K562 (cell line): Measurements from ENCODE around the gene FLOT2. TPM values are rescaled to one million over a fixed set of nuclear protein-coding genes. Genes with fewer than 3 reads are reported as not detected.
"Not testable (repeated sequence)": the region's sequence is repeated elsewhere in the genome, so short reads cannot be mapped to it uniquely, and the experiment has no call there.

ENCODE experiments used
- ATAC-seq: fragments of 200-7000 bp; cut with Tn5 transposase; 3 replicates; pipeline ENCODE4 v1.9.1; 2020; ENCODE audit warnings: moderate library complexity
- BruUV-seq: library from RNA; stranded (reverse); fragments of 400-500 nt; replicated peaks from 2 replicates; lab custom pipeline; 2021; lab: Mats Ljungman, UMichigan
- CTCF ChIA-PET: fragments of 300-600 bp; formaldehyde crosslinking; extraction: SDS; loops from one replicate; lab custom pipeline; 2021; ENCODE audit warnings: low intra/inter-chr PET ratio; lab: Yijun Ruan, JAX
- POLR2A ChIA-PET: fragments of 300-600, 350-650 bp; sonication (Branson Sonifier 250); formaldehyde crosslinking; extraction: SDS; loops from one replicate; lab custom pipeline; 2021; ENCODE audit warnings: antibody characterized with exemption, inconsistent platforms; lab: Yijun Ruan, JAX
- DNase-seq, 4 experiments: peaks; one replicate each; pipeline versions ENCODE4 v3.0.0 to v3.0.0-alpha.2; 2011 to 2018; ENCODE audit warnings: low spot score in 3 of 4, mixed read lengths in 3 of 4; ENCODE audit errors: extremely low read depth in 1 of 4
- FAIRE-seq: peaks from 2 replicates; lab custom pipeline; 2011; peaks lifted over from hg19 to GRCh38; lab: Jason Lieb, UNC
- H2AFZ ChIP-seq: 2 replicates; pipeline ENCODE4 v1.6.0; 2011; ENCODE audit warnings: low read depth, low read length, control low read depth, inconsistent platforms
- H3K27ac ChIP-seq: fragments of 200-600 bp; 3 replicates; pipeline ENCODE4 v1.8.0; 2011; ENCODE audit warnings: low read depth, mild to moderate bottlenecking, control low read depth, inconsistent platforms, low read length, moderate library complexity, mixed read lengths; ENCODE audit errors: extremely low read depth
- H3K27me3 ChIP-seq, 2 experiments: fragments of 300-600 bp in 1 of 2; 2 replicates in 1 of 2; 3 replicates in 1 of 2; pipeline versions ENCODE4 v1.6.0 to v1.8.0; 2011; ENCODE audit warnings: inconsistent platforms in 2 of 2, low read length in 2 of 2, mild to moderate bottlenecking in 1 of 2, mixed read lengths in 1 of 2, moderate library complexity in 1 of 2; ENCODE audit not compliant: control insufficient read depth in 2 of 2, insufficient read depth in 2 of 2
- H3K36me3 ChIP-seq: fragments of 300-600 bp; 3 replicates; pipeline ENCODE4 v1.8.0; 2011; ENCODE audit warnings: mild to moderate bottlenecking, low read length, inconsistent platforms; ENCODE audit not compliant: control insufficient read depth, insufficient read depth
- H3K4me1 ChIP-seq, 2 experiments: fragments of 200-600 bp in 1 of 2; replicated peaks in 1 of 2; 2 replicates in 1 of 2; 3 replicates in 1 of 2; pipeline versions ENCODE4 v1.5.1 to v1.8.0; 2011; ENCODE audit warnings: inconsistent platforms in 2 of 2, low read length in 2 of 2, mild to moderate bottlenecking in 1 of 2, mixed read lengths in 1 of 2, moderate library complexity in 1 of 2; ENCODE audit not compliant: control insufficient read depth in 2 of 2, insufficient read depth in 2 of 2
- H3K4me2 ChIP-seq: 2 replicates; pipeline ENCODE4 v1.6.1; 2011; ENCODE audit warnings: low read length, control low read depth, inconsistent platforms, mixed read lengths; ENCODE audit not compliant: insufficient read depth
- H3K4me3 ChIP-seq: fragments of 200-600 bp; sonication (generic), shearing (Covaris generic); 2 replicates; pipeline ENCODE4 v1.5.1; 2016; ENCODE audit warnings: control low read depth, inconsistent platforms
- H3K79me2 ChIP-seq: fragments of 200-600 bp; 3 replicates; pipeline ENCODE4 v1.8.0; 2011; ENCODE audit warnings: low read length, inconsistent platforms; ENCODE audit not compliant: control insufficient read depth, insufficient read depth
- H3K9ac ChIP-seq, 2 experiments: 2 replicates each; pipeline versions ENCODE4 v1.6.0 to v1.6.1; 2011; ENCODE audit warnings: low read depth in 2 of 2, low read length in 2 of 2, control low read depth in 1 of 2, inconsistent platforms in 1 of 2, mild to moderate bottlenecking in 1 of 2, mixed read lengths in 1 of 2; ENCODE audit not compliant: insufficient read depth in 1 of 2
- H3K9me1 ChIP-seq: one replicate; pipeline ENCODE4 v1.6.0; 2011; ENCODE audit warnings: inconsistent platforms, mild to moderate bottlenecking, low read length, moderate library complexity; ENCODE audit not compliant: control insufficient read depth, insufficient read depth
- H3K9me3 ChIP-seq: replicated peaks from 2 replicates; pipeline ENCODE4 v1.5.1; 2011; ENCODE audit warnings: low read depth, low read length, inconsistent platforms; ENCODE audit not compliant: control insufficient read depth, insufficient read depth
- H4K20me1 ChIP-seq: replicated peaks from 2 replicates; pipeline ENCODE4 v1.6.1; 2011; ENCODE audit warnings: low read length, inconsistent platforms, mixed read lengths; ENCODE audit not compliant: control insufficient read depth, insufficient read depth
- CEBPB ChIP-seq: fragments of 450-650 bp; IDR thresholded peaks from 2 replicates; pipeline ENCODE4 v1.6.1; 2016; ENCODE audit warnings: missing genetic modification characterization, missing compliant biosample characterization
- CREB3L1 ChIP-seq: fragments of 450-650 bp; IDR thresholded peaks from 2 replicates; pipeline ENCODE4 v1.6.1; 2014; ENCODE audit warnings: low read depth, mild to moderate bottlenecking, moderate library complexity, borderline replicate concordance
- TFAP4 ChIP-seq: sonication (generic); formaldehyde crosslinking; IDR thresholded peaks from 2 replicates; pipeline ENCODE4 v1.8.0; 2022; ENCODE audit warnings: missing genetic modification reagents, mild to moderate bottlenecking, moderate library complexity, borderline replicate concordance
- WGBS: fragments of 100-300 bp; shearing (Covaris generic); methylation state at CpG from one replicate; pipeline ENCODE4 v1.1.6; 2016; ENCODE audit warnings: low coverage, mixed read lengths; ENCODE audit not compliant: insufficient coverage; ENCODE audit errors: missing lambda C conversion rate; 5-methylcytosine and 5-hydroxymethylcytosine counted together
- in situ Hi-C: fragments of 300-500 bp; cut with MboI; formaldehyde crosslinking; loops from 4 replicates; pipeline ENCODE4 v1.15.0; 2018; ENCODE audit warnings: inconsistent platforms, mixed read lengths
- intact Hi-C: fragments of 100-400 bp; cut with micrococcal nuclease; formaldehyde crosslinking; loops from 2 replicates; pipeline ENCODE4 v1.14.2; 2022
- polyA plus RNA-seq, 8 experiments: library from polyadenylated mRNA; depleted of rRNA in 4 of 8; stranded (reverse) in 5 of 8; unstranded in 3 of 8; fragments of >200 nt; fragmentation: Nextera tagmentation in 2 of 8; fragmentation: Illumina TruSeq in 1 of 8; extraction: Ambion mirVana in 2 of 8; extraction: Trizol in 1 of 8; gene quantifications; 2 replicates each; pipeline versions ENCODE4 v1.2.1 to v1.2.3, GENCODE V29; 2011 to 2014; ENCODE audit warnings: inconsistent platforms in 1 of 8, missing spikeins in 1 of 8
- total RNA-seq, 7 experiments: library from RNA; depleted of rRNA in 6 of 7; stranded (reverse); fragments of >200 nt in 6 of 7; fragmentation: Illumina TruSeq in 2 of 7; extraction: Trizol in 2 of 7; gene quantifications; 2 replicates each; pipeline versions ENCODE4 v1.2.1 to v1.2.3, GENCODE V29; 2011 to 2021; ENCODE audit warnings: low replicate concordance in 1 of 7

The FLOT2 gene
- total and polyA plus RNA-seq, 9 of the 15 experiments (the other 6 are each of a cell fraction or from before 2014, with no cell fraction given) = 17.5 to 138 (median 41.7) TPM

- in situ Hi-C loops, H4K20me1 ChIP-seq, H2AFZ ChIP-seq, ATAC-seq, intact Hi-C loops, H3K9me1 ChIP-seq, BruUV-seq, H3K4me3 ChIP-seq, CTCF ChIA-PET, H3K27me3 ChIP-seq, FAIRE-seq, H3K27ac ChIP-seq, H3K4me2 ChIP-seq, DNase-seq, H3K9me3 ChIP-seq: not testable (repeated sequence)
- H3K9ac ChIP-seq = peak overlapping the region in 1 of 2 experiments; percentile 41; a peak in 1 of 4 replicates
- peaks cover 21 to 32% of the 10 kb centered on the region in 2 experiments for H3K4me1 ChIP-seq
- POLR2A ChIA-PET = interaction anchor here (0.6 to 1.5 kb wide), 5 partner anchors 8 to 166 kb away, joined by 3 to 5 read pairs (median 3); no protein-coding TSS in a partner anchor
- H3K79me2 ChIP-seq = peaks cover 49% of the 10 kb centered on the region
- peak; percentile 41 for TF ChIP-seq CEBPB (tag)
- 84% methylated on average over 16 of the region's 16 CpGs for WGBS
- peaks cover 24% of the 10 kb centered on the region for H3K36me3 ChIP-seq
Observed at GRCh38 chr17:28893248-28894183, 4.0 kb downstream of the FLOT2 start.

GRCh38 chr17:28892024-28892423 lies 5.5 kb downstream of the FLOT2 start:
- ChIA-PET CTCF (no interaction called here), POLR2A (interaction anchor here (0.7 to 1.5 kb wide), 4 partner anchors 9 to 21 kb away, joined by 3 to 5 read pairs (median 3); no protein-coding TSS in a partner anchor)
- WGBS = 81% methylated on average over 1 of the region's 4 CpGs
- intact Hi-C loops (no loop called here), in situ Hi-C loops (no loop called here)
- FAIRE-seq (no peak), DNase-seq (no peak), ATAC-seq (no peak)
- no peak overlapping the region for H2AFZ ChIP-seq
- no peak overlapping the region for H3K9ac ChIP-seq
- no peak overlapping the region for H3K4me2 ChIP-seq
- no peak overlapping the region for H3K27ac ChIP-seq
- no peaks in the 10 kb centered on the region for H4K20me1 ChIP-seq
- no peaks in the 10 kb centered on the region for H3K27me3 ChIP-seq
- H3K4me1 ChIP-seq = peaks cover 12 to 28% of the 10 kb centered on the region in 2 experiments; a peak in 4 of 5 replicates
- no TSS peak for BruUV-seq
- H3K9me3 ChIP-seq = no peaks in the 10 kb centered on the region
- no peak overlapping the region for H3K4me3 ChIP-seq
- no peaks in the 10 kb centered on the region for H3K9me1 ChIP-seq
- peaks cover 36% of the 10 kb centered on the region for H3K79me2 ChIP-seq
- TF ChIP-seq CREB3L1 = no peak
- no peak for TF ChIP-seq TFAP4 (CRISPR knock-in tag)
- peaks cover 20% of the 10 kb centered on the region; the same call in 2 of the 3 replicates for H3K36me3 ChIP-seq
